GM21723 (cell line): ENCODE measurements around the gene SPTBN1.

Experiments used
- ATAC-seq: cut with Tn5 transposase; IDR thresholded peaks from one replicate; pipeline ENCODE4 v1.9.1; 2021; ENCODE audit warnings: mild to moderate bottlenecking, moderate library complexity; ENCODE audit not compliant: unreplicated experiment

SPTBN1 gene

DNA sequence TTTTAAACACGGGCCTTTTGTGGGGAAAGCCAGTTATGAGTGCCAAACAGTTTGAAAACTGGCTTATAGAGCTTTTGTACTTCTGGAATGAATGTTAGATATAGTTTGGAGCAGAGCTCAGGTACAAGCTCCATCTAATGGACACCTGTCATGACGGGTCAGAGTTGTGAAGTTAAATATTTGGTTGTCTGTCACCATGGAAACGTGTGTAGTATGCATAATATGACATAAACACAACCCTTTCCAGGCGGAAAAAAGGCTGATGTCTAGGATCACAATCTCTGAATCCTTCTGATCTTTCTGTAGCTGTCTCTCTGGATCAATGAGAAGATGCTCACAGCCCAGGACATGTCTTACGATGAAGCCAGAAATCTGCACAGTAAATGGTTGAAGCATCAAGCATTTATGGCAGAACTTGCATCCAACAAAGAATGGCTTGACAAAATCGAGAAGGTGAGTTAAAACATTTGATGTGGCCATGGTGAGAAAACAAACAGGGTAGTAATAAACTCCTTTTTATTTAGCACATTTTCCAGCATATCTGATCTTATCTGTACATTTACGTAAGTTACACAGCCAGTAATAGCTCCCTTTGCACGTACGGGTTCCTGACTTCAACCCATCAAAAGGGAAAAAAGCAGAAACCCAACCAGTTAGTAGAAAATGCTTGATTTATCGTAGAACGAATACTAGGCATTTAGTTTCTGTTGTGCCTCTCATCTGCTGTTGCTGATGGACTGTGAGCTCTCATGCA is 186.7 kb downstream of the SPTBN1 start:
- no peak for ATAC-seq

DNA sequence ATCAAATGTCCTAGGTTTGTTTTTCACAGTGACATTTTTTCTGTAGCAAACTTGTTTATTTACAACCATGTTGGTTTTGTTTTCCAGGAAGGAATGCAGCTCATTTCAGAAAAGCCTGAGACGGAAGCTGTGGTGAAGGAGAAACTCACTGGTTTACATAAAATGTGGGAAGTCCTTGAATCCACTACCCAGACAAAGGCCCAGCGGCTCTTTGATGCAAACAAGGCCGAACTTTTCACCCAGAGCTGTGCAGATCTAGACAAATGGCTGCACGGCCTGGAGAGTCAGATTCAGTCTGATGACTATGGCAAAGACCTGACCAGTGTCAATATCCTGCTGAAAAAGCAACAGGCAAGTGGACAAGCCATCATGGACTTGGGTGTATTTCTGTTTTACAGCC is 188.1 kb downstream of the SPTBN1 start:
- ATAC-seq: no peak

DNA sequence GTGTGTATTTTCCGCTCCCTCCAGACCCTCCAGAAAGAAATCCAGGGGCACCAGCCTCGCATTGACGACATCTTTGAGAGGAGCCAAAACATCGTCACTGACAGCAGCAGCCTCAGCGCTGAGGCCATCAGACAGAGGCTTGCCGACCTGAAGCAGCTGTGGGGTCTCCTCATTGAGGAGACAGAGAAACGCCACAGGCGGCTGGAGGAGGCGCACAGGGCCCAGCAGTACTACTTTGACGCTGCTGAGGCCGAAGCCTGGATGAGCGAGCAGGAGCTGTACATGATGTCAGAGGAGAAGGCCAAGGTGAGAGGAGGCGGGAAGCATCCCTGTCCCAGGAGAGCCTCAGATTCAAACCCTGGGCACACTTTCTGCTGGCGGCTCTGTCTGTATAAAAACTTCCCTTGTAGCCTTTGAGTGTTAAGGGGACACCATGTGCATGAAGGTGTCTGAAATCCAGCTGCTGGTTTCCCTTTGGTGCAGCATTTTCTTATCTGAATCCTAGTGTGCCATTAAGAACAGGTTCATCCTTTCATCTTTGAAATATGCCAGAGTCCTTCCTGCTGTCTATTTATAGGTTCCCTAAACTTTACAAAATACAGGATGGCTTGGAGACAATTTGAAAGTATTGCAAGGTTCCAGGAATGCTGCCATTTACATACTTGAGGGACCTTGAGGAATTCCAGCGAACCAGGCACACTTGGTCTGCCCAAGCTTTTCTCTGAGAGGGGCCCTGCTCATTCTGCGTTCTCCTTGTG is 190.2 kb downstream of the SPTBN1 start:
- no peak for ATAC-seq

DNA sequence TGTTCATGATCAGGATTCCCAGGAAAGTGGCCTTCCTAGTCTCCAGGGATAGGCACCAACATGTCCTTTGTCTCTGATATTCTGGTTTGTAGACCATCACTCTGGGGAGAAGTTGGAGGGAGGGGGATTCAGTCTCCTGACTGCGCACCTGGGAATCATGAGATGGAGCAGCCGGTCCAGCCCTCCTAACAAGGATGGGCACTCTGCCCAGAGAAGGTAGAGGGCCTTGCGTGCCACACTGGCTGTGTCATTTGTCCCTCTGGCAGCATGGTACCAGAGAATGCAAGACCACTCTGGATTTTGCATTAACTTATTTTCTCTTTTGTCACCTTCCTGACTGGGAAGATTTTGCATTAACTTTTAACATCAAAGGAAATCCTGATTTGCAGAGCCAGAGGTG is 192.1 kb downstream of the SPTBN1 start:
- ATAC-seq: no peak

DNA sequence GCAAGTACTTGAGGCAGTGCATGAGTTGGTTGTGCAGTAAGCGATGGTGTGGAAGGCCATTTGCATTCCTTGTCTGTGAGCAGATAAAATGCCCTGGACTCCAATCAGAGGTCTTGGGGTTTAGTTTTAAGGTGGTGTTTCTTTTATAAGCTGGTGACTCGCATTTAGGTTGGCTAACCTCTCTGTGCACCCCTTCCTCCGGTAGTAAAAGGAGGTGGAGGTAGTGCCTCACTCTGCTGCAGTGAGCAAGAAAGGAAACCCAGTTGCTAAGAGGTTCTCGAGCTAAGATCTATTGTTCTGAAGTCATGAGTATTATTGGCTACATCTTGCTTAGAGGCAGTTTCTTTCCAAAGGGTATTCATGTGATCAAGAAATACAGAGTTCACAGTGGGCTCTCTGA is 193.1 kb downstream of the SPTBN1 start:
- no peak for ATAC-seq

DNA sequence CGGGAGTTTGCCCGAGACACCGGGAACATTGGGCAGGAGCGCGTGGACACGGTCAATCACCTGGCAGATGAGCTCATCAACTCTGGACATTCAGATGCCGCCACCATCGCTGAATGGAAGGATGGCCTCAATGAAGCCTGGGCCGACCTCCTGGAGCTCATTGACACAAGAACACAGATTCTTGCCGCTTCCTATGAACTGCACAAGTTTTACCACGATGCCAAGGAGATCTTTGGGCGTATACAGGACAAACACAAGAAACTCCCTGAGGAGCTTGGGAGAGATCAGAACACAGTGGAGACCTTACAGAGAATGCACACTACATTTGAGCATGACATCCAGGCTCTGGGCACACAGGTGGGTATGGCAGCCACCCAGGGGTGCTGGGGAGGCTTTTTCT is 193.5 kb downstream of the SPTBN1 start:
- ATAC-seq: no peak

DNA sequence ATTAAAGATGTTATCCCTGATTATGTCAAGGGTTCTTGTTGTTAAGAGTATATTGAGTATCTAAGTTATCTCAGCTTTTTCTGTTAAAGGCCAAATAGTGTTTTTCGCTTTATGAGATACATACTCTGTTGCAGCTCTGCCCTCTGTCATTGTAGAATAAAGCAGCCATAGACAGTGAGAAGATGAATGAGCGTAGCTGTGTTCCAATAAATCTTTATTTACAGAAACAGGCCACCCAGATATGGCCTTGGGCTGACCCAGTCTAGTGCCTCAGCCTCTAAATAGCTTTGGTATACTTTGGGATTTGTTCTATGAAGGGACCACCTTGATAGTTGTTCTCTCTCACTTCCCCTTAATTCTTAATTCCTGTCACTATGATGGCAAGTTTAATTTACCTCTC is 194.5 kb downstream of the SPTBN1 start:
- ATAC-seq: no peak

DNA sequence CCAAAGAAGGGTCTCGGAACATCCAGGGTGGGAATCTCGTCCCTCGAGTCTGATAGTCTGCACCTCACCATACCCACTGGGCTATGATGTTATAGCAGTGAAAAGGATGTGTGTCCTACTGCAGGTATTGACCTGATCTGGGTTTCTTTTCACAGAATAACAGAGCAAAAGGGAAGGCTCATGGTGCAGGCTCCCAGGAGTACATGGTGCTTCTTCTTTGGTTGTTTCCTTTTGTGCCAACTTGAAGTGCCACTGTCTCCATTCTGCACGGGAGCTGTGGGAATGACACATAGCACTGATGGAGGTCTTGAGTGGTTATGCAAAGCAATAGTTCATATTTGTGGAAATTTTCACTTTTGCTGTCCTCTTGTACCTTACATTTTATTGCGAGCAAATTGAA is 195.2 kb downstream of the SPTBN1 start:
- no peak for ATAC-seq

DNA sequence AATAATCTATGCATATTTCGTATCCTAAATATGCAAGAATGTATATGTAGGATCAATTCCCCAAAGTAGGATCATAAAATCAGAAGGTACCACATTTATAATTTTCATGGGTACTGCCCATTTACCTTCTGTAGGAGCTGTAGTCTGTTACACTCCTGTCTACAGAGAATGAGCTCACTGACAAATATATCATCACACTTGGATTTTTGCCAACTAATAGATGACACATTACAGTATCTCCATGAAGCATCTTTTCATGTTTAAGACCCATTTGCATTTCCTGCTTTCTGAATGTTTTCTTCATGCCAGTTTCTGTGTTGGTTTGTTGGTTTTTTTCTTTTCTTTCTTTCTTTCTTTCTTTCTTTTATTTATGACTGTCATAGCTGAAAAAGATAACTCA is 196.4 kb downstream of the SPTBN1 start:
- ATAC-seq: peak; percentile 76

DNA sequence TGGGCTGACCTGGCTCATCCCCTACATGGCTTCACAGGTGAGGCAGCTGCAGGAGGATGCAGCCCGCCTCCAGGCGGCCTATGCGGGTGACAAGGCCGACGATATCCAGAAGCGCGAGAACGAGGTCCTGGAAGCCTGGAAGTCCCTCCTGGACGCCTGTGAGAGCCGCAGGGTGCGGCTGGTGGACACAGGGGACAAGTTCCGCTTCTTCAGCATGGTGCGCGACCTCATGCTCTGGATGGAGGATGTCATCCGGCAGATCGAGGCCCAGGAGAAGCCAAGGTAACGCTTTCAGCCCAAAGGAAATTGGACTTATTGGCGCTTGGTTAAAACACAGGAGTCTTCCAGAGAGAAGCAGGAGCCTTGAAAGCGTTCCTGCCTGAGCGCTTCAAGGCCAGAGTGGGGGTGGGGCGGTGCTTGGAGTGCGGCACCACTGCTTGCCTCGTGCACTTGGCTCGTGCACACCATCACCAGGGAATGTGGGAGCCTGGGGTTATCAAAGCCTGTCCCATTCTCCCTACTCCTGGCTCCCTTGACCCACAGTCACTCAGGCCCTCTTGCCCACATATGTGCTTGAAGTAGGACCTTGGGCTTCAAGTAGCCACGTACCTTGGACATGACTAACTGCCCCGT is 197.6 kb downstream of the SPTBN1 start:
- ATAC-seq: no peak

DNA sequence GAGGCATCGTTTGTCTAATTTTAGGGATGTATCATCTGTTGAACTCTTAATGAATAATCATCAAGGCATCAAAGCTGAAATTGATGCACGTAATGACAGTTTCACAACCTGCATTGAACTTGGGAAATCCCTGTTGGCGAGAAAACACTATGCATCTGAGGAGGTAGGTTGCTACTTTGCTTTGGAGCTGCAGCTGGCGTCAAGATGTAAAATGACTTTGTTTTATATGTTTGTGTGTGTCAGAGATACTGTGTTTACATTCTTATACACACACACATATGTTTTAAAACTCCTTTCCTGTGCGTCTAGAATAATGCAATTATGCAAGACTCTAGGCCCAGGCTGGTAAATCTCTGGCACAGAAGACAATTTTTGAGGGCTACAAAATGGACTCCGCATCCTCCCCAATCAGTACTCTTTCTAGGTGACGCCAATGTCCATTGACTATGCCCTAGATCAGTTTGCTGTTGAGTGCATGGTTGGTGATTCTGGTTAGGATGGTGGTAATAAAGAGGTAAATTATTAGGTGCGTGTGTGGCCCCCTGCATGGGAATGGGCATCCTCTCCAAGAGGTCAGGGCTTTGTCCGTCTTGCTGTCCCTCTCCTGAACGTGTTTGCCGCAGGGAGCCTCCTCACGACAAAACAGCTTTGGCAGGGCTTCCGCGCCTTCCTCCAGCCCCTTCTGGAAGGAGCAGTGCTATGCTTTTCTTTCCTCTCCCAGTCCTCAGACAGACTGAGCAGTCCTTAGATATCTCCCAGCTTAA is 199.1 kb downstream of the SPTBN1 start:
- no peak for ATAC-seq

DNA sequence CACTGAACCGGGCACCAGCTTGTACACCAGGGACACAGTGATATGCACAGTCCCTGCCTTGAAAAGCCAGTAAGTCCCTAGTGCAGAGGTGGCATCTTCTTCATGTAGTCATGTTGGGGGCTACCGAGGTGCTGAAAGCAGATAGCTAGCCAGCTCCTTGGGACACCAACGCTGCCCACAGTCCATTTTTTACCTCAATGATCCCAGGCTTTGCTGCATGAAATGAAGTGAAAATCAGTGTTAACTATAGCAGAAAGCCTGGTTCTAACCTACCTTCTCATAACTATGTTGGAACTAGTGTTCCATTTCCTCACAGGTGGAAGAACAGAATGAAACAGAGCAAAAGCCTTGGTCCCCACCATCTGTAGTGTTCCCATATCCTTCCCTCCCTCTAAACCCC is 200.7 kb downstream of the SPTBN1 start:
- ATAC-seq: no peak

DNA sequence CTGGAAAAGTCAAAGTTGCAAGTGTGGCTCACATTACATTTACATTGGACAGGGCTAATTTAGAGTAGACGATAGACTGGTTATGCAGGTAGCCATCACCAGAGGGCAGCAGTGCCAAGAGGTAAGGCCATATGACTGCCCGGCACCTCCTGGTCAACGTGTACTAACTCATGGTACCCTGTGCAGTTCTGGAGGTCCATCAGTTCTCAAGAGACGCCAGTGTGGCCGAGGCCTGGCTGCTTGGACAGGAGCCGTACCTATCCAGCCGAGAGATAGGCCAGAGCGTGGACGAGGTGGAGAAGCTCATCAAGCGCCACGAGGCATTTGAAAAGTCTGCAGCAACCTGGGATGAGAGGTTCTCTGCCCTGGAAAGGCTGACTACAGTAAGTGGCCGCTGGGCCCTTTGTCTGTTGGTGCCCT is 201.5 kb downstream of the SPTBN1 start:
- ATAC-seq: peak; percentile 58

DNA sequence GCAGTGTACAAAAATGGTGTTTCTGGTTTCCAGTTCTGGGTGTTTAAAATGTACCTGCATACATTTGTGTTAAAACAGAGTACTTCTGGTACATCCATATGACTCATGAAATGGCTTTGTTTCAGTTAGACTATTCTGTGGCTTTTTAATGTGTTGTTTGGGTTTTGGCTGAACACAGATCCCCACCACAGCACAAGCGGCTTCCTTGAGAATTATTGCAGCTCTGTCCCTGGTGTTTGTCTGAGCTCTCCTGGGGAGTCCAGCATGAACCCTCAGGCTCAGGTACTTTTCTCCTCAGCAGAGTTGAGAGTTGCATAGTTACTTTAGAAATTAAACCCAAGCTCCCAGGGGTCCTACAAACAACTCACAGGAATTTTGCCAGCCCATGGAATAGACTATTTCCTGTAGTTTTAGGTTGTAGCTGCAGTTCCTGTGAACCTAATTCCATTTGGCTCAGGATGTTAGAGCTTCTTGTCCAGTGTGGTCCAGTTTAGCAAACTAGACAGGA is 202.5 kb downstream of the SPTBN1 start:
- no peak for ATAC-seq

DNA sequence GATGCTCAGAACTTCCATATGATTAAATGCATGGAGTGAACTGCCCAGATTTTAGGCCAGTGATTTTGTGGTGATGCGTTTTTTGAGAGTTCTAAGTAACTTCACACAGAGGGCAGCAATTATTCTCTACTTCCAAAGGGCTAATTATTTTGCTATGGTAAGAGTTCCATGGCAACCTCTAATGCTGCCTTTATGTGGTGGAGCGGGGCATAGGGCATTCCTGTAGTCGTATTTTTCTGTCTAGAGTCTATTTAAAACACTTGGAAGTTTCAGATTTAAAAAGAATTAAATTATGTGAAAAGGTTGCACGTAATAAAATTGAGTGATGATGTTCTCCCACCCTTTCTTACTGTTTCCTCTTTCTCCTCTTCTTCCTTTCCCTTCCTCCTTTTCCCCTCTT is 203.4 kb downstream of the SPTBN1 start:
- no peak for ATAC-seq

DNA sequence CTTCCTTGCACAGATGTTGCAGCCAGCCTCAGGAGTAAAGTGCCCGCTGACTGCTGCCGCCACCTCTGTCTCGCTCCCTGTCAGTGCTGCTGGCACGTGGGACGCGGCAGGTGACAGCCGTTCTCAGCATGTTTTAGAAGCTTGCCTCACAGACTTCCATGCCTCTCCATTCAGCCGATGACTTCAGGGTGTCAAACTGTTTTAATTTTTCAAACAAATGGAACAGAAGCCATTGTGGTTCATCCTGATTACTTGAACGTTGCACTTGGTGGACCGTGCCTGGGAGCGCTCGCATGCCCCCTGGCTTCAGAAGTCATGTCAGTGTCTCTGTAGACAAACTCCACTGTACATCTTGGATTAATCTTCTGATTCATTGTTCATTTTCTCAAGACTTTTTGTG is 204.6 kb downstream of the SPTBN1 start:
- ATAC-seq: no peak

DNA sequence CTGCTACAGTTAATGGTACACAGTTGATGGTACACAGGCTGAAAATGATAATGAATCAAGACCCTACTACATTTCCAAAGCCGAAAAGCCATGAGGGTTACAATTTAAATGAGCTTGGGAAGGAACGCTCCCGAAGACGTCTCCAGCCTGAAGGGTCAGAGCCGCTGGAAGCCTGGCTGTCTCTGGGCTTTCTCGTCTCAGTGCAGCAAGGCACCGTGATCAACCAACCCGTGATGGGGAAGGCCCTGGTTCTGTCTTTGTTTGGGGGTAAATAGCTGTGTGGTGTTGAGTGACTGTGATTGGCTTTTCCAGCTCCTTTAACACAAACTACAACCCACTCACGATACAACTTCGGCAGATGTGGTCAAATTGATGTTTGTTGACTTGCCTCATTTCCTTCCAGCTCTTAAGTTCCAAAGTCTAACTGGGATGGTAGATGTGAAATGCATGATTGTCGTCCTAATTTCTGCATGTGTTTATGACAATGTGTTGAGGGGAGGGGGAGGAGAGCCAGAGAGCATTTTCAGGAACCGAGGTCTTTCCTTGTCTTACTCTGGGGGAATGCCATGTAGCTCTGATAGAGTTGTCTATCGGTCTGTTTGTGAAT is 207.4 kb downstream of the SPTBN1 start:
- ATAC-seq: no peak

DNA sequence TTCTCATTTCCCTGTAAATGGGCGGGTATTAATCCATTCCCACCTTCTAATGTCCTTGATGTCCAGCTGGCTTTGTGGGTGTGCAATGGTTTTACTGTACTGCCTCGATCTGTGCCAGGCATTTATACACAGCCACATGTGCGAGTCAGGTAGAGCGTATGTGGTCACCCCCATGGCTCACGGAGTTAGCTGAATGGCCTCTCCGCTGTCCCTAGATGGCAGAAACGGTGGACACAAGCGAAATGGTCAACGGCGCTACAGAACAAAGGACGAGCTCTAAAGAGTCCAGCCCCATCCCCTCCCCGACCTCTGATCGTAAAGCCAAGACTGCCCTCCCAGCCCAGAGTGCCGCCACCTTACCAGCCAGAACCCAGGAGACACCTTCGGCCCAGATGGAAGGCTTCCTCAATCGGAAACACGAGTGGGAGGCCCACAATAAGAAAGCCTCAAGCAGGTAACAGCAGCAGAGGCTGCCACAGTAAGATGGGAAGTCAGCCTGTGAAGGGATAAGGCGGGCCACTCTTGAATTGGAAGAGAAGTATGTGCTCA is 208.2 kb downstream of the SPTBN1 start:
- ATAC-seq: no peak

DNA sequence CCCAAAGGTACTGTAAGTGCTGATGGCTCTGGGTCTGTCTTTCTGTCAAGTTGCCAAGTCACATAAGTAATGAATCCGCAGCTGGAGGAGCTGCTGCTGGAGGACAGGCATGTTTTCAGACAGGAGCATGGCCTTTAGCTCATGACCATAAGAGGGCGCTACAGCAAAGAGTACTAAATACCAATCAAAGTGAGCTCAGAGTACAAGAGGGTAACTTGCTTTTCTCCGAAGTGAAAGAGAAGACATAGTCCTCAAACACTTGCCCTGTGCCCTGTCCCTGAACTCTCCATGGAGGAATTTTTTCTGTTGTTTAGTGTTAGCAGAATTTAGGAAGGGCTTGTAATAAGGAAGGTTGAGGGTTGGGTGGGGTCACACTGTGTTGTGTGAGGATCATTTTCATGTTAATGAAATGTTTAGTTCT is 209.3 kb downstream of the SPTBN1 start:
- peak; percentile 59 for ATAC-seq

DNA sequence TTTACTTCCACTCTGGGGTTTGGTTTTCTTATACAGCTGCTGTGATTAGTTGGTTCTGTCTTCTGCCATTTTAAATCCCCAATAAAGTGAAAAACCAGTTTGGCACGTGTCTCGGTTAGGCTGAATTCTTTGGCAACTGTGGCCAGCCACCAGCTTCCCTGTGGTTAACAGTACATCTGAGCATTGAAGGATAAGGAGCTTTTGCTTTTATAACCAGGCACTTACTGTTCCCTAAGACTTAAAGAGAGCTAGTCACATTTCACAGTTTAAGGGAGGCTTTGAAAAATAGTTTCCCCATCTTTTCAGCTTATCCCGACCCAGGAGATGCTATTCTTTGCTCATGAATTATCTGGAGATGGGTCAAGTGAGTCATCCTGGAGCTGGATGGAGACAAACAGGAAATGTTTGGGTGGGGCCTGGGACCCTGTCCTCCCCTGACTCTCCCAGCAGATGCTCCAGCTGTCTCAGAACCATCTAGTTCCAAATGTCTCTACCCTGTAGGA is 210.1 kb downstream of the SPTBN1 start:
- no peak for ATAC-seq
